K562 (cell line): ENCODE data around the gene ACY1. TPM values are rescaled to one million over a fixed set of nuclear protein-coding genes. Genes with fewer than 3 reads are reported as not detected.
A peak's percentile ranks its signal among the peaks of the same experiment; 100 is the strongest.

Source experiments
- CREM ChIP-seq: IDR thresholded peaks from 2 replicates; pipeline ENCODE4 v1.6.1; 2014; ENCODE audit warnings: antibody characterized with exemption, low read depth
- FOXP1 ChIP-seq: sonication (generic); formaldehyde crosslinking; IDR thresholded peaks from 2 replicates; pipeline ENCODE4 v1.8.0; 2022; ENCODE audit warnings: mild to moderate bottlenecking, missing genetic modification reagents
- GABPA ChIP-seq: fragments of 200-800 bp; sonication (Bioruptor generic); conservative IDR thresholded peaks from 2 replicates; pipeline ENCODE4 v1.6.1; 2016; ENCODE audit warnings: low read depth, missing genetic modification characterization, missing compliant biosample characterization
- HDAC8 ChIP-seq: fragments of 450-650 bp; IDR thresholded peaks from 2 replicates; pipeline ENCODE4 v1.6.1; 2016; ENCODE audit warnings: mild to moderate bottlenecking, missing genetic modification characterization, moderate library complexity, missing compliant biosample characterization
- KLF13 ChIP-seq: fragments of 450-650 bp; IDR thresholded peaks from 2 replicates; pipeline ENCODE4 v1.6.1; 2016; ENCODE audit warnings: missing genetic modification characterization, low read depth, mild to moderate bottlenecking, missing compliant biosample characterization, moderate library complexity, borderline replicate concordance
- LCOR ChIP-seq: sonication (generic); formaldehyde crosslinking; IDR thresholded peaks from 2 replicates; pipeline ENCODE4 v1.8.0; 2022; ENCODE audit warnings: mild to moderate bottlenecking, missing genetic modification reagents
- MAFF ChIP-seq: IDR thresholded peaks from 2 replicates; pipeline ENCODE4 v1.6.1; 2012; ENCODE audit warnings: low read length, improper control_type of control experiment
- PTBP1 ChIP-seq: fragments of 200-400 bp; formaldehyde crosslinking; IDR thresholded peaks from 2 replicates; pipeline ENCODE4 v1.6.1; 2017; ENCODE audit warnings: low read depth, low read length
- STAT5B ChIP-seq: fragments of 250-450 bp; sonication (Bioruptor Pico); IDR thresholded peaks from 2 replicates; pipeline ENCODE4 v1.8.0; 2021; ENCODE audit warnings: mild to moderate bottlenecking, inconsistent platforms
- THRB ChIP-seq: fragments of 450-650 bp; formaldehyde crosslinking; conservative IDR thresholded peaks from 2 replicates; pipeline ENCODE4 v1.4.0; 2022; ENCODE audit warnings: mild to moderate bottlenecking, missing genetic modification characterization
- TOE1 ChIP-seq, 2 experiments: fragments of 450-650 bp in 1 of 2; sonication (generic) in 1 of 2; formaldehyde crosslinking in 1 of 2; IDR thresholded peaks; 2 replicates each; pipeline versions ENCODE4 v1.7.1 to v1.8.0; 2016 to 2022; ENCODE audit warnings: borderline replicate concordance in 2 of 2, mild to moderate bottlenecking in 2 of 2, antibody characterized with exemption in 1 of 2, inconsistent platforms in 1 of 2, low read depth in 1 of 2, missing genetic modification reagents in 1 of 2, moderate library complexity in 1 of 2
- TSC22D4 ChIP-seq: fragments of 450-650 bp; IDR thresholded peaks from 2 replicates; pipeline ENCODE4 v1.6.1; 2016; ENCODE audit warnings: missing genetic modification characterization, missing biosample characterization, control low read depth
- ZBTB49 ChIP-seq: sonication (generic); formaldehyde crosslinking; IDR thresholded peaks from 2 replicates; pipeline ENCODE4 v1.8.0; 2022; ENCODE audit warnings: missing genetic modification reagents, mild to moderate bottlenecking, borderline replicate concordance
- ZNF175 ChIP-seq: fragments of 200-800 bp; sonication (Bioruptor generic); IDR thresholded peaks from 2 replicates; pipeline ENCODE4 v1.6.1; 2016; ENCODE audit warnings: low read depth, mild to moderate bottlenecking, missing genetic modification characterization, missing compliant biosample characterization
- ZNF197 ChIP-seq: fragments of 200-800 bp; sonication (Bioruptor generic); IDR thresholded peaks from 2 replicates; pipeline ENCODE4 v1.6.1; 2016; ENCODE audit warnings: low read depth, missing genetic modification characterization, missing compliant biosample characterization
- ZNF347 ChIP-seq: fragments of 450-650 bp; formaldehyde crosslinking; IDR thresholded peaks from 2 replicates; pipeline ENCODE4 v1.4.0; 2020; ENCODE audit warnings: low read depth, mild to moderate bottlenecking, moderate library complexity
- ZZZ3 ChIP-seq: fragments of 450-650 bp; IDR thresholded peaks from 2 replicates; pipeline ENCODE4 v1.6.1; 2016; ENCODE audit warnings: antibody characterized with exemption, mild to moderate bottlenecking, moderate library complexity
- polyA plus RNA-seq, 8 experiments: library from polyadenylated mRNA; depleted of rRNA in 4 of 8; stranded (reverse) in 5 of 8; unstranded in 3 of 8; fragments of >200 nt; fragmentation: Nextera tagmentation in 2 of 8; fragmentation: Illumina TruSeq in 1 of 8; extraction: Ambion mirVana in 2 of 8; extraction: Trizol in 1 of 8; gene quantifications; 2 replicates each; pipeline versions ENCODE4 v1.2.1 to v1.2.3, GENCODE V29; 2011 to 2014; ENCODE audit warnings: inconsistent platforms in 1 of 8, missing spikeins in 1 of 8
- total RNA-seq, 7 experiments: library from RNA; depleted of rRNA in 6 of 7; stranded (reverse); fragments of >200 nt in 6 of 7; fragmentation: Illumina TruSeq in 2 of 7; extraction: Trizol in 2 of 7; gene quantifications; 2 replicates each; pipeline versions ENCODE4 v1.2.1 to v1.2.3, GENCODE V29; 2011 to 2021; ENCODE audit warnings: low replicate concordance in 1 of 7
- TF ChIP-seq, protein P1 (sequence below), 2 experiments: fragments of 450-650 bp in 1 of 2; sonication (generic) in 1 of 2; formaldehyde crosslinking in 1 of 2; IDR thresholded peaks in 1 of 2; conservative IDR thresholded peaks in 1 of 2; 2 replicates each; pipeline versions ENCODE4 v1.6.1 to v1.8.1; 2016 to 2023; ENCODE audit warnings: mild to moderate bottlenecking in 2 of 2, moderate library complexity in 2 of 2, inconsistent platforms in 1 of 2, missing genetic modification reagents in 1 of 2
- TF ChIP-seq, protein P2 (sequence below), 3 experiments: fragments of 200-800 bp in 1 of 3; sonication (Bioruptor generic) in 1 of 3; sonication (generic) in 1 of 3; formaldehyde crosslinking in 1 of 3; IDR thresholded peaks; 2 replicates each; pipeline versions ENCODE4 v1.6.1 to v1.8.0; 2016 to 2022; ENCODE audit warnings: mild to moderate bottlenecking in 2 of 3, missing compliant biosample characterization in 2 of 3, missing genetic modification characterization in 2 of 3, missing genetic modification reagents in 1 of 3
- TF ChIP-seq, protein P3 (sequence below): sonication (generic); formaldehyde crosslinking; IDR thresholded peaks from 2 replicates; pipeline ENCODE4 v1.8.0; 2022; ENCODE audit warnings: mild to moderate bottlenecking, missing genetic modification reagents

ACY1 gene
- total and polyA plus RNA-seq, 9 of the 15 experiments (the other 6 are each of a cell fraction or from before 2014, with no cell fraction given), result 70.7 to 195 (median 123) TPM

DNA sequence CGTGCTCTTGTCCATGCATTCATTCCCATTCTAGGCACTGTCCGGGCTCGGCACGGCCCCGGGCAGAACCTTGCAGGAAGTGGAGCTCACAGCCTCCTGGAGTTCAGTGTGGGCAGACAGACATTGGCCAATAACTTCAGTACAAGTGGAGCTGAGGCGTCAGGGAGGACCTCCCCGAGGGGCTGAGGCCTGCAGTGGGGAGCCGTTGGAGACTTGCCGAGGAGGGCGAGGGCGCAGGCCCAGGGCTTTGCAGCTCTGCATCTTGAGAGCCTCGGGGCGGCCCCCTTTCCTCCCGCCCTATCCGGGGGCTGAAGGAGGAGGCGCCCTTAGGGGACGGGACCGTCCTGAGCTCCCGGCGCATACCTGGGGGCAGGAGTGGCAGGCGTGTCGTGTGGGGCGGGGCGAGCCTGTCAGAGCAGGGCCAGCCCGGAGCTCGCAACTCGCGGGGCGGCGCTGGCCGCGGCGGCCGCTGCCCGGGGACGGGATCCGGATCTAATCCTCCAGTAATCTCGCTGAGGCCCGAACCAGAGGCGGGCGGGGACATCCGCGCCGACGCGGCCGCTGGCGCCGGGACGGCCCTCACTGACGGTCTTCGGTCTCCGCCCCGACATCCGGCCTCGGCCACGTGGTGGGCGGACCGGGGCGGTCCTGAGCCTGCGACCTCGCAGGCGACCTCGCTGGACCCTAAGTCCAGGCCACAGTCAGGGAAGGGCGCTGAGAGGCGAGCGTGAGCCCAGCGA lies at the start of gene ACY1 (continued):
- TF ChIP-seq FOXP1, result peak; percentile 41; the same call in 1 of the 2 replicates
- no peak for TF ChIP-seq ZZZ3
- no peak for TF ChIP-seq STAT5B
- no peak for TF ChIP-seq THRB
- TF ChIP-seq KLF13, result peak; percentile 83; the same call in 1 of the 2 replicates
- TF ChIP-seq MAFF, result no peak
- TF ChIP-seq CREM, result peak; percentile 87
- no peak for TF ChIP-seq ZNF197 (CRISPR knock-in tag)
- TF ChIP-seq ZNF347 (CRISPR knock-in tag), result no peak
- TF ChIP-seq, protein P1, sequence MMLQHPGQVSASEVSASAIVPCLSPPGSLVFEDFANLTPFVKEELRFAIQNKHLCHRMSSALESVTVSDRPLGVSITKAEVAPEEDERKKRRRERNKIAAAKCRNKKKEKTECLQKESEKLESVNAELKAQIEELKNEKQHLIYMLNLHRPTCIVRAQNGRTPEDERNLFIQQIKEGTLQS (IDR thresholded peaks at IDR 0.05), result no peak
- TF ChIP-seq, protein P1 (CRISPR knock-in tag; conservative IDR thresholded peaks at IDR 0.05), result no peak
- TF ChIP-seq, protein P2, sequence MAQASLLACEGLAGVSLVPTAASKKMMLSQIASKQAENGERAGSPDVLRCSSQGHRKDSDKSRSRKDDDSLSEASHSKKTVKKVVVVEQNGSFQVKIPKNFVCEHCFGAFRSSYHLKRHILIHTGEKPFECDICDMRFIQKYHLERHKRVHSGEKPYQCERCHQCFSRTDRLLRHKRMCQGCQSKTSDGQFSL (CRISPR knock-in tag; IDR thresholded peaks at IDR 0.05), result no peak
- TF ChIP-seq, protein P2 (tag; IDR thresholded peaks at IDR 0.05), result no peak
- no peak for TF ChIP-seq TOE1 (IDR thresholded peaks at IDR 0.05; ENCODE audit: borderline replicate concordance)
- TF ChIP-seq TOE1 (CRISPR knock-in tag; IDR thresholded peaks at IDR 0.05; ENCODE audit: borderline replicate concordance, low read depth), result no peak
- TF ChIP-seq HDAC8, result no peak
- no peak for TF ChIP-seq ZBTB49 (CRISPR knock-in tag)
- TF ChIP-seq, protein P3, sequence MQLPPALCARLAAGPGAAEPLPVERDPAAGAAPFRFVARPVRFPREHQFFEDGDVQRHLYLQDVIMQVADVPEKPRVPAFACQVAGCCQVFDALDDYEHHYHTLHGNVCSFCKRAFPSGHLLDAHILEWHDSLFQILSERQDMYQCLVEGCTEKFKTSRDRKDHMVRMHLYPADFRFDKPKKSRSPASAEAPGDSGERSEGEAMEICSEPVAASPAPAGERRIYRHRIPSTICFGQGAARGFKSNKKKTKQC (CRISPR knock-in tag), result no peak
- no peak for TF ChIP-seq TSC22D4 (tag)
- TF ChIP-seq PTBP1, result no peak
- TF ChIP-seq GABPA (tag), result peak; percentile 76
- no peak for TF ChIP-seq LCOR (CRISPR knock-in tag)
- TF ChIP-seq ZNF175 (CRISPR knock-in tag), result no peak
